ENCODE data around the gene WIZ. TPM values are rescaled to one million over a fixed set of nuclear protein-coding genes. Genes with fewer than 3 reads are reported as not detected.

WIZ gene
- total and polyA plus RNA-seq, 2 experiments from 2014 or later = 40.3 to 82.7 TPM

GRCh38 chr19:15443325-15443724 is 6.4 kb downstream of the WIZ start:
- no peaks in the 10 kb centered on the region for H3K4me1 ChIP-seq (ENCODE audit: low read depth)
- TF ChIP-seq, protein P1, sequence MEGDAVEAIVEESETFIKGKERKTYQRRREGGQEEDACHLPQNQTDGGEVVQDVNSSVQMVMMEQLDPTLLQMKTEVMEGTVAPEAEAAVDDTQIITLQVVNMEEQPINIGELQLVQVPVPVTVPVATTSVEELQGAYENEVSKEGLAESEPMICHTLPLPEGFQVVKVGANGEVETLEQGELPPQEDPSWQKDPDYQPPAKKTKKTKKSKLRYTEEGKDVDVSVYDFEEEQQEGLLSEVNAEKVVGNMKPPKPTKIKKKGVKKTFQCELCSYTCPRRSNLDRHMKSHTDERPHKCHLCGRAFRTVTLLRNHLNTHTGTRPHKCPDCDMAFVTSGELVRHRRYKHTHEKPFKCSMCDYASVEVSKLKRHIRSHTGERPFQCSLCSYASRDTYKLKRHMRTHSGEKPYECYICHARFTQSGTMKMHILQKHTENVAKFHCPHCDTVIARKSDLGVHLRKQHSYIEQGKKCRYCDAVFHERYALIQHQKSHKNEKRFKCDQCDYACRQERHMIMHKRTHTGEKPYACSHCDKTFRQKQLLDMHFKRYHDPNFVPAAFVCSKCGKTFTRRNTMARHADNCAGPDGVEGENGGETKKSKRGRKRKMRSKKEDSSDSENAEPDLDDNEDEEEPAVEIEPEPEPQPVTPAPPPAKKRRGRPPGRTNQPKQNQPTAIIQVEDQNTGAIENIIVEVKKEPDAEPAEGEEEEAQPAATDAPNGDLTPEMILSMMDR (IDR thresholded peaks at IDR 0.05; ENCODE audit: low read depth, low read length) = no peak
- H3K27ac ChIP-seq = no peak overlapping the region
- H3K4me3 ChIP-seq = no peak overlapping the region
- H3K9me3 ChIP-seq (ENCODE audit: low read depth) = no peaks in the 10 kb centered on the region
- no peaks in the 10 kb centered on the region for H3K27me3 ChIP-seq
- DNase-seq (ENCODE audit: low read depth in 1 of 2, low spot score in 1 of 2) = no peak
- no peaks in the 10 kb centered on the region for H3K36me3 ChIP-seq

DNA sequence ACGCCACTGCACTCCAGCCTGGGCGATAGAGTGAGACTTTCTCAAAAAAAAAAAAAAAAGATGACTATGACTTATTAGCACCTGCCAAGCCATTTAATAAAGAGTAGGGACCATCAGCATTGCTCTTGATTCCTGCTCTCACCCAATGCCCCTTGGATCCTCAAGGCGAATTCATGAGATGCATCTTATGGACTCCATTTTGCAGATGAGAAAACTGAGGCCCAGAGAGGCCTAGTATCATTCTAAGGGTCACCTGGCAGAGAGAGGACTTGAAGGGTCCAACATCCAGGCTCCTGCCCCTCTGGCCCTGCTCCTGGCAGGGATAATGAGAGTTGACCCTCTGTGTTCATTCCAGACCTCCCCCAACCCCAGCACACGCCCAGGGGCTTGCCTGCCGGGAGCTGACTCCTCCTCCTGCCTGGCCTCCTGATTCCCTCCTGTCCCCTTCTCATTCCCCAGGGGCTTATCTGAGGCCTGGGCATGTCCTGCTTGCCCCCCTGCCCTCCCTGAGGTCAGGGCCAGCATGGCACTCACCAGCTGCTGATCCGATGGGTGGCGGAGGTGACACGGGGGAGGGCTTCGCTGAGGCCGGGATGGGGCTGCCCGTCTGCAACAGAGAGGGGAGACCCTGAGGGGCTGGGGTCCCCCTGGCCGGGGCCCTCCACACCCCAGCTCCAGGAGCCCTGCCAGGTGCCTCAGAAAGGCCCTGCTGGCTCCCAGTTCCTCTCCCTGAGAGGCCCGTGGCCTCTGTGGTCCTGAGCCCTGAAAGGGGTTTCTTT is 7.4 kb downstream of the WIZ start:
- H3K27ac ChIP-seq = no peak overlapping the region
- no peaks in the 10 kb centered on the region for H3K27me3 ChIP-seq
- TF ChIP-seq, protein P1 (IDR thresholded peaks at IDR 0.05; ENCODE audit: low read depth, low read length) = no peak
- no peaks in the 10 kb centered on the region for H3K9me3 ChIP-seq (ENCODE audit: low read depth)
- DNase-seq (ENCODE audit: low read depth in 1 of 2, low spot score in 1 of 2) = no peak
- no peaks in the 10 kb centered on the region for H3K4me1 ChIP-seq (ENCODE audit: low read depth)
- no peaks in the 10 kb centered on the region for H3K36me3 ChIP-seq
- H3K4me3 ChIP-seq = no peak overlapping the region

DNA sequence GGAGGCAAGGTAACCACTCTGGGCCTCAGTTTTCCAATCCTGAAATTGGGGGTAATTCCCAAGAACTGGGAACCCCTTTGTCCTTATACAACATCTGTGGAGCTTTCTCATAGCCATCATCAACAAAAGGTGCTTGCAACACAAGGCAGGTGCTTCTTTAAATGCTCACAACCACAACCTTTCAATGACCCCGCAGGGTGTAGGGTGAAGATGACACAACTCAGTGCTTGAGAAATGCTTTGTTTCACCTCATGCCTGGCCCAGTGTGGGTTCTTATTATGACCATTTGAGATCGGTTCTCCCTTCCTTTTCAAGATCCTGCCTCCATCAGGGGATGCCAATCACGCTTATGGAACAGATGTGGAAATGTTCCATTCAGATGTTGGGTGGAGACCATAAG is 8.4 kb downstream of the WIZ start:
- Histone ChIP-seq H3K27ac (no peak overlapping the region), H3K27me3 (no peaks in the 10 kb centered on the region), H3K4me3 (no peak overlapping the region), H3K9me3 (ENCODE audit: low read depth) (no peaks in the 10 kb centered on the region), H3K4me1 (ENCODE audit: low read depth) (no peaks in the 10 kb centered on the region), H3K36me3 (peaks cover 4% of the 10 kb centered on the region)
- TF ChIP-seq, protein P1 (IDR thresholded peaks at IDR 0.05; ENCODE audit: low read depth, low read length) = no peak
- no peak for DNase-seq (ENCODE audit: low read depth in 1 of 2, low spot score in 1 of 2)

DNA sequence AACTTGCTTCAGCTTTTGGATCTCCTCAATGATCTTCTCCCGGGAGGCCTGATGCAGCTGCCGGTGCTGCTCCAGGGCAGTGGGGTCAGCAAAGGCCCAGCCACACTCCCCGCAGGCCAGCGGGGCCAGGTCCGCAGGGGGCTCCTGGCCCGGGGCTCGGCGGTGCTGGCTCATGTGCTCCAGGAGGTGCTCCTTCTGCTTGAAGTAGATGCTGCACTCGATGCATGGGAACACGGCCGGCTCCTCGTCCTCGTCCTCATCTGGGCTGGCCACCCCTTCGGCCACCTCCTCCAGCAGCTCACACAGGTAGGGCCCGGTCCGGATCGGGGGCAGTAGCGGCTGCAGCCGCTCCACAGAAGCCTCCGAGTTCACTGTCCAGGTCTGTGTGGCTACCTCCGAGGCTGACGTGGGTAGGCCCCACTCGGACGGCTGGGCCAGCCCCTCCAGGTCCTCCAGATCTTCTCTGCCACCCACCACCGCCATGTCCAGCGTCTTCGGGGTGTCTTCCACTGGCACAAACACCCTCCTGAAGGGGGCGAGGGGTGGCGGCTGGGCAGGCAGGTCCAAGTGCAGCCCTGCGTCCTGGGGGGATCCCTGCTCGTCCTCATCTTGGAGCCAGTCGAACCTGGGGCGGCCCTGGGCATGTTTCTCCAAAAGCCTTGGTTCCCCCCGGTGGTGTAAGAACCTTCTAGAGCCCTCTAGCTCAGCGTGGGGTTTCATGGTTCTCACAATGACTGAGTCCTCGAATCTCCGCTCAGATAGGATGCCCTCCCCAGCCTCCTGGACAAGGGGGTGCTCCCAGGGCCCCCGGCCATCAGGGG is 9.7 kb downstream of the WIZ start:
- TF ChIP-seq, protein P1 (IDR thresholded peaks at IDR 0.05; ENCODE audit: low read depth, low read length) = no peak
- H3K4me1 ChIP-seq (ENCODE audit: low read depth) = no peaks in the 10 kb centered on the region
- no peak overlapping the region for H3K27ac ChIP-seq
- H3K4me3 ChIP-seq = no peak overlapping the region
- no peaks in the 10 kb centered on the region for H3K9me3 ChIP-seq (ENCODE audit: low read depth)
- peaks cover 4% of the 10 kb centered on the region for H3K36me3 ChIP-seq
- DNase-seq (ENCODE audit: low read depth in 1 of 2, low spot score in 1 of 2) = no peak
- H3K27me3 ChIP-seq = no peaks in the 10 kb centered on the region

GRCh38 chr19:15439078-15439799 is 10.5 kb downstream of the WIZ start:
- DNase-seq (ENCODE audit: low read depth in 1 of 2, low spot score in 1 of 2) = no peak
- Histone ChIP-seq H3K4me3 (no peak overlapping the region), H3K27me3 (no peaks in the 10 kb centered on the region), H3K4me1 (ENCODE audit: low read depth) (no peaks in the 10 kb centered on the region), H3K9me3 (ENCODE audit: low read depth) (no peaks in the 10 kb centered on the region), H3K27ac (no peak overlapping the region), H3K36me3 (peaks cover 4% of the 10 kb centered on the region)
- TF ChIP-seq, protein P1 (IDR thresholded peaks at IDR 0.05; ENCODE audit: low read depth, low read length) = no peak

All from cardiac muscle cell (in vitro differentiated cells and primary cell).